ENCODE results near the gene TGFB1. TPM values are rescaled to one million over a fixed set of nuclear protein-coding genes. Genes with fewer than 3 reads are reported as not detected.
"Not testable (repeated sequence)": the region's sequence is repeated elsewhere in the genome, so short reads cannot be mapped to it uniquely, and the experiment has no call there.

Gene TGFB1
- total RNA-seq, 1 donor from 2014 or later, result 12.3 TPM

DNA sequence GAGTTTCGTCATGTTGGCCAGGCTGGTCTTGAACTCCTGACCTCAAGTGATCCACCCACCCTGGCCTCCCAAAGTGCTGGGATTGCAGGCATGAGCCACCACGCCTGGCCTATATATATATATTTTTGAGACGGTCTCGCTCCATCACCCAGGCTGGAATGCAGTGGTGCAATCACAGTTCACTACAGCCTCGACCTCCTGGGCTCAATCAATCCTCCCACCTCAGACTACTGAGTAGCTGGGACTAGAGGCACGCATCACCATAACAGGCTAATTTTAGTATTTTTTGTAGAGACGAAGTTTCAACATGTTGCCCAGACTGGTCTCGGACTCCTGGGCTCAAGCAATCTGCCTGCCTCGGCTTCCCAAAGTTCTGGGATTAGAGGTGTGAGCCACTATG is 6.8 kb downstream of the TGFB1 start:
- DNase-seq (ENCODE audit: low read depth), result not testable (repeated sequence)

DNA sequence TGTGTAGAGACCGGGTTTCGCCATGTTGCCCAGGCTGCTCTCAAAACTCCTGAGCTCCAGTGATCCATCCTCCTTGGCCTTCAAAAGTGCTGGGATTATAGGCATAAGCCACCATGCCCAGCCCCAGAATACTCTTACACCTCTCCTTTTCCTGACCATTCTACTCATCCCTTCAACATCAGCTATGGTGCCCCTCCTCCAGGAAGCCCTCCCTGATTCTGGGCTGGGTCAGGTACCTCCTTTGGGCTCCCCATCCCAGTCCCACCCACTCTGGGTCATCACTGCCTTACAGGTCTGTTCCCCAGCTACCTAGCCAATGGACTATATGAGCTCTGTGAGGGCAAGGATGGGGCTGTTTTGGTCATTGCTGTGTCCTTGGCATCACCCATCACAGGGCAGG is 9.6 kb downstream of the TGFB1 start:
- no peak for DNase-seq (ENCODE audit: low read depth)

GRCh38 chr19:41341669-41342490 is 11.8 kb downstream of the TGFB1 start:
- no peak for DNase-seq (ENCODE audit: low read depth)

DNA sequence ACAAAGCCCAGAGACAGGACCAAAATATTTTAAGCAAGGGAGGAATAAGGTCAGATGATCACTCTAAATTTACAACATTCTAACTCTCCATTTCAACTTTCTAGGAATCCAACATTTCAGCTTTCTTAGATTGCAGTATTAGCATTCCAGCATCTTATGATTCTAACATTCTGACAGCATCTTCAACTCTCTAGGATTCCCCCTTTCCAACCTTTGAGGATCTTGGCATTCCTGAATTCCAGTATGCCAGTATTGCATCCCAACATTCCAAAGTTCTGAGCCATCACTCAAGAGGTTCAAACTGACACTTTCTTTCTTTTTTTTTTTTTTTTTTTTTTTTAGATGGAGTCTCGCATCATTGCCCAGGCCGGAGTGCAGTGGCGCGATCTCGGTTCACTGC is 13.8 kb downstream of the TGFB1 start:
- no peak for DNase-seq (ENCODE audit: low read depth)

DNA sequence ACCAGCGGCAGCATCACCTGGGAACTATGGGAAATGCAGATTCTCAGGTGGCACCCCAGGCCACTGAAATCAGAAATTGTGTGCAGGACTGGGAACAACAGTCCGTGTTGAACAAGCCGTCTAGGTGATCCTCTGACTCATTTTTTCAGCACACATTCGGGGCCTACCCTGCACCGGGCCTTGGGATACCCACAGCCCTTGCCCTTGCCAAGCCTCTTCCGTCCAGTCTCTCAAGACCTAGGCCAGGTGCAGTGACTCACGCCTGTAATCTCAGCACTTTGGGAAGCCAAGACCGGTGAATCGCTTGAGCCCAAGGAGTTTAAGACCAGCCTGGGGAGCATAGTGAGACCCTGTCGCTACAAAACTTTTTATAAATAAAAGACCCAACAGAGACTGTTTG is 18.3 kb downstream of the TGFB1 start:
- no peak for DNase-seq (ENCODE audit: low read depth)

- no peak for DNase-seq (ENCODE audit: low read depth)
Measured at GRCh38 chr19:41334793-41335192, 18.9 kb downstream of the TGFB1 start.

DNA sequence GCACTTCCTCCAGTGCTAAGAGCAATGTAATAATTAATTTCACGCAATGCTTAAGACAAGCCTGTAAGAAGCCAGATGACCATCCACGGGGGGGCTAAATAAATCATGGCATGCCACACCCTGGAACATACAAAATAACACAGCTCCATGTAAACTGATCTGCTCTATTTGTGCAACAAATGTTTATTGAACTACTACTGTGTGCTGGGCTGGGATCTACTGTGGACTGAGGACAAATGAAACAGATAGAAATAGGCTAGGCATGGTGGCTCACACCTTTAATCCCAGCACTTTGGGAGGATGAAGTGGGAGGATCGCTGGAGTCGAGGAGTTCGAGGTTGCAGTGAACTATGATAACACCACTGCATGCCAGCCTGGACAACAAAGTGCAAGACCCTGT is 21.3 kb downstream of the TGFB1 start:
- DNase-seq (ENCODE audit: low read depth), result no peak

GRCh38 chr19:41332000-41332399 is 21.7 kb downstream of the TGFB1 start:
- DNase-seq (ENCODE audit: low read depth), result no peak

GRCh38 chr19:41330946-41331678 is 22.6 kb downstream of the TGFB1 start:
- no peak for DNase-seq (ENCODE audit: low read depth)

GRCh38 chr19:41330481-41330880 is 23.2 kb downstream of the TGFB1 start:
- DNase-seq (ENCODE audit: low read depth), result no peak

DNA sequence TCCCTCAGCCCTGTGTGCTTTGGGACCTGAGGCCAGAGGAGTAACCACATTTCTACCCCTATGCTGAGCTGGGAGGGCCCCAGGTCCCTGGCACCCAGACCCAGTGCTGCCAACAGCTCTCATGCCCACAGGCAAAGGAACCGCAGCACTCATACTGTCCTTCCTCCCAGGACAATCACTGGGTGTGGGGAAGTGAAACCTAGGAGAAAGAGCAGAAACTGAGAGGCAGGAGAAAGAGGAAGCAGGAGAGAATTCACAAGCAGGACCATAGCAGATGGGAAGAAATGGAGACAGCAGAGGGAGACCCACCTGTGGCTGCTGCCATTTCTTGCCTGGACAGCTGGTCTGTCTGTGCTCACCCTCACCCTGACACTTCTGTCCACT is 24.9 kb downstream of the TGFB1 start:
- no peak for DNase-seq (ENCODE audit: low read depth)

DNA sequence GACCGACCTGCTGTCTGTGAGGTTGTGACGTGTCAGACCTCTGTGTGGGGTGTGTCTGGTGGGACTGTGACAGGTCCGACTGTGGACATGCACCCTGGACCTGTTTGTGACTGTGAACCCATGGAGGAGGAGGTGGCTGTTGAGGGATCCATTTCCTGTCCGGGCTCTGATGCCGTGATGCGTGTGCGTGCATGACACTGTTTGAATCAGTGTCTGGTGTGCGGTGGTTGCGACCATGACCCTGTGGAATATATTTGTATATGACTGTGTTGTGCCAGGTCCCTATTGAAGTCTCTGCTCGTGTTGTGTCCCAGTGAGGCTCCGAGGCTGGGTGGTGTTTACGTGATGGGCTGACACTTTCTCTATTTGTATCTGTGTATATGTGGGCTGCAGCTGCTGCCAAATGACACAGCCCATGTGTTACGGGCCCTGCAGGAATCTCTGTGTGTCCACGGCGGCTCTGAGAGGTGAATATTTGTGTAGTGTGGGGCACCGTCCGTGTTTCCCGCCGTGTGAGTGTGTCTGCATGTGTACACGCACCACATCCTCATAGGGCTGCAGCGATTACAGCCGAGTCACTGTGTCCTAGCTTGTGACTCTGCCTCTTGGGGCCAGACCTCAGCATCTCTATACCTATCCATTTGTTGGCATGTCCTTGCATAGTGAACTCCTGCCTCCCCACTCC is 25.4 kb downstream of the TGFB1 start:
- DNase-seq (ENCODE audit: low read depth), result peak; percentile 51

GRCh38 chr19:41327576-41328156 is 26.1 kb downstream of the TGFB1 start:
- peak; percentile 64 for DNase-seq (ENCODE audit: low read depth)

- no peak for DNase-seq (ENCODE audit: low read depth)
Measured at GRCh38 chr19:41327076-41327575, 26.6 kb downstream of the TGFB1 start.

DNA sequence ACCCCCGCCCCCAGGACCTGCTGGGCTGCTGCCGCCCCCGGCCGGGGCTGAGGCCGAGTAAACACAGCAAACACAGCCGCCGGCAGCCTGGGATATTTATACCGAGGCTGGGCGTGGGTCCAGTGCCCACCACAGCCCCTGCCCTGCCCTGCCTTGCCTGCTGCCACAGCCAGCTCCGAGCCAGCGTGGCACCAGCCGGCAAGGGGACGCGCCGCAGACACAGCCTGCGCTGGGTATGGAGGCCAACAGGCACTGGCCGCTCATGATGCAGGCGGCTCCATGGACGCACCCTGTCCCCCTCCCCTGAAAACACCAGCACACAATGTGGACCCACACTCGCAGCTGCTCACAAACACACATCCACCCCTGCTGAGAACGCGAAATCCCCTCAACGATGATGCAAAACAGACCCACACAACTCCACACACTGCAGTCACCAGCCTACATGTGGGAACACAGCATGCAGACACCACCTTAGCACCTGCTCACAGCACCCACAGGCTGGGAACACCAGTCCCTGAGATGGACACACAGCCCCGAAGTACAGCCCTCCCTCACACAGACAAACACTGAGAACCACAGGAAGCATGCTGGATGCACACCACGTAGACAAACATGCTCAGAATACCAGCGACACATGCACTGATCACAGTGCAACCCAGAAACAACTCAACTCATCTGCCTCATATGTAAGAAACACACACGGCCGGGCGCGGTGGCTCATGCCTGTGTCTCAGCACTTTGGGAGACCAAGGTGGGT is 27.6 kb downstream of the TGFB1 start:
- DNase-seq (ENCODE audit: low read depth), result peak; percentile 88

- DNase-seq (ENCODE audit: low read depth), result no peak
Measured at GRCh38 chr19:41325640-41325946, 28.1 kb downstream of the TGFB1 start.

DNA sequence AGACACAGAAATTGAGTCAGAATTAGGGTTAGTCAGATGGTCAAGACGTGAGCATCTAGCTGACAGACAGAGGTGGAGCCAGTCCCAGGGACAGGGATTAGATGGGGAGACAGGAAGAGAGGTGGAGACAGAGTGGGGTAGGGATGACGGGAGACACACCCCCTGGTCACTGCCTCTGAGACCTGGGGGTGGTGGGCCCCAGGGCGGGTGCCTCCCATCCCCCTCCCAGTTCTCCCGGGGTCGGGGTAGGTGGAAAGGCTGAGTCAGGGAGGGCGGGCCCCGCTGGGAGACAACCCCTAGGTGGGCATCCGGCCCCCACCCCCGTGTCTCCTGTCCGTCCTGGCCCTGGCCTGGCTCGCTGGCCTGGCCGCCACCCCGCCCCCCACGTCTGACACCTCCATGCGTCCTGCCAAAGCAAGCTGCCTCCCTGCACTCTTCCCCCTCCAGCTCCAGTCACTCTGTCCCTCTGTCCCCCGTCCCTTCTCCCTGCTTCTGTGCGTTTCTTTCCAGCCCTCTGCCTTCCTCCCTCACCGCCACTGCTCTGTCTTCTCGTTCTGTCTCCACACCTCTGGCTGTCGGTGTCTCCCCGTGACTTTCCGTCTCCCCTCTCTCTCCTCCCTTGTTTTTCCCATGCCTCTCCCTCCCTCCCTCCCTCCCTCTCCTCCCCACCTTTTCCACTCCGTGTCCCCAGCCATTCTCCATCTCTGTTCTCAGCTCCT is 28.6 kb downstream of the TGFB1 start:
- DNase-seq (ENCODE audit: low read depth), result peak; percentile 64

DNA sequence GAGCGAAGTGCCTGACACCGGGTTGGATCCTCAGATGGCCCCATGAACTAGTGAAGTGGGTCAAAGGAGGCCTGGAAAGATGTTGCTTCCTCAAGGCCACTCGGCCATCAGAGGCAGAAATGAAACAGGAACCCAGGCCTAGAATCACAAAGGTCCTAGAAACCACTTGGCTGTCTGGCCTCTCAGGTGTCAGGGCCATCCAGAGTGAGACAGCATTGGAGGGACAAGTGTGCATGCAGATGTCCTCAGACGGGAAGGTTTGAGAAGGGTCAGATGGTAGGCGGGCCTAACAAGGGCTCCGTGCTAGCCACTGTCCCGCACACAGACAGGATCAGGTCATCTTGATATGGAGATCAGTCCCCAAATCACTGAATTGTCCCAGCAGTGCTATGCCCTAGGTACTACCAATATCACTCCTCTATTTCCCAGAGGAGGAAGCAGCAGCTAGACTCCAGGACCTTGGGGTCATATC is 29.5 kb downstream of the TGFB1 start:
- peak; percentile 69 for DNase-seq (ENCODE audit: low read depth)

DNA sequence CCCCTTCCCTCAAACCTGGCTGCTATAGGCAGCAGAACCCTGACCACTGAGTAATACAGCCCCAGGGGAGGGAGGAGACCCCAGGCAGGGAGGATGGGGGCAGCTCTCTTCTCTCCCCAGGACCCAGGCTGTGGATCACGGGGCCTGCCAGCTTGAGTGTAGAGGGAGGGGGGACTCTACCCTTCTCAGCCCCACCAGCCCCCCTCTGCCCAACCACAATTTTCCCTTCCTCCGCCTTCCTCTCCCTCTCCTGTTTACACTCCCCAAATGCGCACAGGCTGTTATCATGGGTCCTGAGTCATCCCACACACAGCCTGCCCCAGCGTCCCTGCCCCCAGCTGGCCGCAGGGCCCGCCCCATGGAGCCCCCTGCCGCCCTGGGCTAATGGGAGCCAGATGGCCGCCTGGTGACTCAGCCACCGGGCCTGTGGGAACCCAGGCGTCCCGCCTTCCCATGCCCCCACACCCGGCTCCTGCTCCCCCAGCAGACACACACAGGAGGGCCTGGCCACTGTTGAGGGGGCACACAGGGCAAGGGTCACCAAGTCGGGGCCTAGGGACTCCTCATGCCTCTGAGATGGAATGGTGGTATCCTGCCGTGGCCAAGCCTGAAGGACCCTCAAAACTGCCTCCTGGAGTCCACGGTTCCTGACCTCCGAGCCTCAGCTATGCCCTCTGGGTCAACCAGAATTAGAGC is 30.1 kb downstream of the TGFB1 start:
- DNase-seq (ENCODE audit: low read depth), result peak; percentile 98

- DNase-seq (ENCODE audit: low read depth), result peak; percentile 90
Measured at GRCh38 chr19:41323023-41323422, 30.7 kb downstream of the TGFB1 start.

Data from myocyte (in vitro differentiated cells).